ENCODE results near the gene NOP14.

GRCh38 chr4:2932321-2932950 is 30.8 kb downstream of the NOP14 start:
- TF ChIP-seq, protein P1, sequence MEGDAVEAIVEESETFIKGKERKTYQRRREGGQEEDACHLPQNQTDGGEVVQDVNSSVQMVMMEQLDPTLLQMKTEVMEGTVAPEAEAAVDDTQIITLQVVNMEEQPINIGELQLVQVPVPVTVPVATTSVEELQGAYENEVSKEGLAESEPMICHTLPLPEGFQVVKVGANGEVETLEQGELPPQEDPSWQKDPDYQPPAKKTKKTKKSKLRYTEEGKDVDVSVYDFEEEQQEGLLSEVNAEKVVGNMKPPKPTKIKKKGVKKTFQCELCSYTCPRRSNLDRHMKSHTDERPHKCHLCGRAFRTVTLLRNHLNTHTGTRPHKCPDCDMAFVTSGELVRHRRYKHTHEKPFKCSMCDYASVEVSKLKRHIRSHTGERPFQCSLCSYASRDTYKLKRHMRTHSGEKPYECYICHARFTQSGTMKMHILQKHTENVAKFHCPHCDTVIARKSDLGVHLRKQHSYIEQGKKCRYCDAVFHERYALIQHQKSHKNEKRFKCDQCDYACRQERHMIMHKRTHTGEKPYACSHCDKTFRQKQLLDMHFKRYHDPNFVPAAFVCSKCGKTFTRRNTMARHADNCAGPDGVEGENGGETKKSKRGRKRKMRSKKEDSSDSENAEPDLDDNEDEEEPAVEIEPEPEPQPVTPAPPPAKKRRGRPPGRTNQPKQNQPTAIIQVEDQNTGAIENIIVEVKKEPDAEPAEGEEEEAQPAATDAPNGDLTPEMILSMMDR (IDR thresholded peaks at IDR 0.05), result no peak
- TF ChIP-seq ZFX (IDR thresholded peaks at IDR 0.05; ENCODE audit: borderline replicate concordance), result no peak

Measured in 22Rv1 (cell line).